KMS-11 (cell line): Measurements from ENCODE around the gene PRKACB.
"Not testable (repeated sequence)": the region's sequence is repeated elsewhere in the genome, so short reads cannot be mapped to it uniquely, and the experiment has no call there.

Source experiments
- H2AFZ ChIP-seq: fragments of 200-600 bp; sonication (generic); 2 replicates; pipeline ENCODE4 v1.6.1; 2016; ENCODE audit warnings: antibody characterized with exemption, mixed run types, low read depth
- H3K27ac ChIP-seq: fragments of 200-600 bp; sonication (generic); 2 replicates; pipeline ENCODE4 v1.6.1; 2016; ENCODE audit warnings: mild to moderate bottlenecking, mixed run types
- H3K27me3 ChIP-seq: fragments of 200-600 bp; sonication (generic); 2 replicates; pipeline ENCODE4 v1.6.1; 2017; ENCODE audit warnings: mild to moderate bottlenecking, low read depth, mixed run types, moderate library complexity; ENCODE audit not compliant: insufficient read depth
- H3K36me3 ChIP-seq: fragments of 200-600 bp; sonication (generic); 2 replicates; pipeline ENCODE4 v1.6.1; 2017; ENCODE audit warnings: mild to moderate bottlenecking, mixed run types; ENCODE audit not compliant: insufficient read depth
- H3K4me1 ChIP-seq: fragments of 200-600 bp; sonication (generic); 2 replicates; pipeline ENCODE4 v1.6.1; 2016; ENCODE audit warnings: mild to moderate bottlenecking, low read depth, mixed run types; ENCODE audit not compliant: poor library complexity, severe bottlenecking
- H3K4me2 ChIP-seq: fragments of 200-600 bp; sonication (generic); 2 replicates; pipeline ENCODE4 v1.7.0; 2016; ENCODE audit warnings: mild to moderate bottlenecking, mixed run types
- H3K4me3 ChIP-seq: fragments of 200-600 bp; sonication (generic); IDR thresholded peaks from 2 replicates; pipeline ENCODE4 v1.6.1; 2017; ENCODE audit warnings: low read depth, low read length, mixed read lengths; ENCODE audit not compliant: insufficient read depth
- H3K79me2 ChIP-seq: fragments of 200-600 bp; sonication (generic); 2 replicates; pipeline ENCODE4 v1.6.1; 2016; ENCODE audit warnings: low read depth, mixed run types; ENCODE audit not compliant: insufficient read depth
- H3K9ac ChIP-seq: fragments of 200-600 bp; sonication (generic); 2 replicates; pipeline ENCODE4 v1.6.1; 2016; ENCODE audit warnings: mild to moderate bottlenecking, mixed run types
- H4K20me1 ChIP-seq: fragments of 200-600 bp; sonication (generic); 2 replicates; pipeline ENCODE4 v1.6.1; 2016; ENCODE audit warnings: mild to moderate bottlenecking, mixed run types; ENCODE audit not compliant: insufficient read depth
- TF ChIP-seq, protein P1 (sequence below): fragments of 200-600 bp; sonication (generic); conservative IDR thresholded peaks from 2 replicates; pipeline ENCODE4 v1.6.1; 2017; ENCODE audit warnings: low read depth, mild to moderate bottlenecking, antibody characterized with exemption, low read length, moderate library complexity, mixed read lengths

The PRKACB gene

DNA sequence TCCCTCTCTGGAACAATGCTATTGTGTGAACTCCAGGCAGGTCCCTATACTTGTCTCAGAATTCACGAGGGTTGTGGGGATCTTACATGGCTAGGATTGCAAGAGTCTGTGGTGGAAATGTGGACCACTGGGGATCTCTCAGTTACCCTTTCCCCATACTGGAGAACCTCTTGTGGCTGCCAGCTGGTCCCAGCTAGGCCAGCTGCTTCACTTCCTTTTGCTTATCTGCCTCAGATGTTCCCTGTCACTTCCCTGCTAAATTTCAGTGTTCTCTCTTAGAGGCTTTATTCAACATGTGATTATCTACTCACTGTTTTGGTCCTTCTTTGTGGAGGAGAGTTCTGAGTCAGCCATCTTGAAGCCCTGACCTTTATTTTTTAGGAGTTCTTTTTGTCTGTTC is 81.6 kb downstream of the PRKACB start:
- Histone ChIP-seq H2AFZ (no peak overlapping the region), H3K36me3 (no peaks in the 10 kb centered on the region), H4K20me1 (no peaks in the 10 kb centered on the region), H3K27ac (no peak overlapping the region), H3K4me2 (no peak overlapping the region), H3K4me3 (no peak overlapping the region), H3K4me1 (no peaks in the 10 kb centered on the region), H3K9ac (no peak overlapping the region), H3K27me3 (no peaks in the 10 kb centered on the region), H3K79me2 (no peaks in the 10 kb centered on the region)
- TF ChIP-seq, protein P1, sequence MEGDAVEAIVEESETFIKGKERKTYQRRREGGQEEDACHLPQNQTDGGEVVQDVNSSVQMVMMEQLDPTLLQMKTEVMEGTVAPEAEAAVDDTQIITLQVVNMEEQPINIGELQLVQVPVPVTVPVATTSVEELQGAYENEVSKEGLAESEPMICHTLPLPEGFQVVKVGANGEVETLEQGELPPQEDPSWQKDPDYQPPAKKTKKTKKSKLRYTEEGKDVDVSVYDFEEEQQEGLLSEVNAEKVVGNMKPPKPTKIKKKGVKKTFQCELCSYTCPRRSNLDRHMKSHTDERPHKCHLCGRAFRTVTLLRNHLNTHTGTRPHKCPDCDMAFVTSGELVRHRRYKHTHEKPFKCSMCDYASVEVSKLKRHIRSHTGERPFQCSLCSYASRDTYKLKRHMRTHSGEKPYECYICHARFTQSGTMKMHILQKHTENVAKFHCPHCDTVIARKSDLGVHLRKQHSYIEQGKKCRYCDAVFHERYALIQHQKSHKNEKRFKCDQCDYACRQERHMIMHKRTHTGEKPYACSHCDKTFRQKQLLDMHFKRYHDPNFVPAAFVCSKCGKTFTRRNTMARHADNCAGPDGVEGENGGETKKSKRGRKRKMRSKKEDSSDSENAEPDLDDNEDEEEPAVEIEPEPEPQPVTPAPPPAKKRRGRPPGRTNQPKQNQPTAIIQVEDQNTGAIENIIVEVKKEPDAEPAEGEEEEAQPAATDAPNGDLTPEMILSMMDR = no peak

DNA sequence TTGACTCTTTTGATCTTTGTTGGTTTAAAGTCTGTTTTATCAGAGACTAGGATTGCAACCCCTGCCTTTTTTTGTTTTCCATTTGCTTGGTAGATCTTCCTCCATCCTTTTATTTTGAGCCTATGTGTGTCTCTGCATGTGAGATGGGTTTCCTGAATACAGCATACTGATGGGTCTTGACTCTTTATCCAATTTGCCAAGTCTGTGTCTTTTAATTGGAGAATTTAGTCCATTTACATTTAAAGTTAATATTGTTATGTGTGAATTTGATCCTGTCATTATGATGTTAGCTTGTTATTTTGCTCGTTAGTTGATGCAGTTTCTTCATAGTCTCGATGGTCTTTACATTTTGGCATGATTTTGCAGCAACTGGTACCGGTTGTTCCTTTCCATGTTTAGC is 88.6 kb downstream of the PRKACB start:
- not testable (repeated sequence) for H3K4me2 ChIP-seq, H3K9ac ChIP-seq, H3K79me2 ChIP-seq, H3K4me3 ChIP-seq, H3K27ac ChIP-seq, H3K4me1 ChIP-seq, H3K27me3 ChIP-seq, H2AFZ ChIP-seq, H3K36me3 ChIP-seq, H4K20me1 ChIP-seq

DNA sequence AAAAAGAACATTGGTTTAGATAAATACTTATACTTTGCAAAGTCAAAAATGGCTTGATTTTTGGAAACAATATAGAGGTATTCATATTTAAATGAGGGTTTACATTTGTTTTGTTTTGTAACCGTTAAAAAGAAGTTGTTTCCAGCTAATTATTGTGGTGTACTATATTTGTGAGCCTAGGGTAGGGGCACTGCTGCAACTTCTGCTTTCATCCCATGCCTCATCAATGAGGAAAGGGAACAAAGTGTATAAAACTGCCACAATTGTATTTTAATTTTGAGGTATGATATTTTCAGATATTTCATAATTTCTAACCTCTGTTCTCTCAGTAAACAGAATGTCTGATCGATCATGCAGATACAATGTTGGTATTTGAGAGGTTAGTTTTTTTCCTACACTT is 92.2 kb downstream of the PRKACB start:
- no peak overlapping the region for H2AFZ ChIP-seq
- H3K27me3 ChIP-seq = no peaks in the 10 kb centered on the region
- no peaks in the 10 kb centered on the region for H3K79me2 ChIP-seq
- H3K4me2 ChIP-seq = no peak overlapping the region
- H3K27ac ChIP-seq = no peak overlapping the region
- no peak overlapping the region for H3K4me3 ChIP-seq
- H4K20me1 ChIP-seq = no peaks in the 10 kb centered on the region
- TF ChIP-seq, protein P1 = no peak
- H3K36me3 ChIP-seq = no peaks in the 10 kb centered on the region
- H3K4me1 ChIP-seq = no peaks in the 10 kb centered on the region
- H3K9ac ChIP-seq = no peak overlapping the region

DNA sequence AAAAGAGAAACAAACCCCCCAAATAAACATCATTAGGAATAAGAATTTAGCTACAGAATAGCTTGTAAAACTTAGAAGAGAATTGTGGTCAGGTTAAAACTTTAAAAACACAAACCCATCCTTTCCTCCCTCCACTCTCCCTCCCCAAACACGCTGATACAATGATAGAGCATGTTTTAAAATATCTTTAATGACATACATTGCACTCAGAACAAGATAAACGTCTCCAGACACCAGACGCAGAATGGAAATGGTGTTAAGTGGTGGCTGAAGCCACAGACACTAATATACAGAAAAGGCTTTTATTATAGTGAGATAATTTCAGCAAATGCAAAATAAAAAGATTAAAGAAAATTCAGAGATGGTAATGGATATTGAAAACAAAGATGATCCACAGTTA is 98.6 kb downstream of the PRKACB start:
- Histone ChIP-seq H3K9ac (no peak overlapping the region), H3K79me2 (no peaks in the 10 kb centered on the region), H3K4me3 (no peak overlapping the region), H3K27me3 (no peaks in the 10 kb centered on the region), H3K4me2 (no peak overlapping the region), H3K4me1 (no peaks in the 10 kb centered on the region), H3K36me3 (no peaks in the 10 kb centered on the region), H2AFZ (no peak overlapping the region), H3K27ac (no peak overlapping the region), H4K20me1 (no peaks in the 10 kb centered on the region)
- TF ChIP-seq, protein P1 = no peak

DNA sequence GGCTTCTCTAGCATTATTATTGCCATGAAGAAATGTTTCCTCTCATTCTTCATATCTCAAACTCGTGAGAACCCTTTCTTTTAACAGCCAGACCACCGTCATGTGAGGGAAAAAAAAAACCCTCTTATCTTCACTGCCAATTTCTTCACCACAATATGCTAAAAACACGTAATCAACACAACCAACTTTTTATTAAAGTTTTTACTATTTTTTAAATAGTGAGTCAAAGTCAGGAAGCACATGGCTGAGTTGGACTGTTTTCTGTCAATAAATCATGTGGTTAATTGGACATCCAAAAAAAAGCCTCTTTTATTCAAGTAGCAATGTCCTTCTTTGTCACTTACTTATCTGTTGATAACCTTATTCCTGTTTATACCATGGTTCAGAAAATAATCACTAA is 101.5 kb downstream of the PRKACB start:
- H3K4me1 ChIP-seq = no peaks in the 10 kb centered on the region
- H3K9ac ChIP-seq = no peak overlapping the region
- no peak overlapping the region for H2AFZ ChIP-seq
- no peak overlapping the region for H3K4me2 ChIP-seq
- H3K36me3 ChIP-seq = no peaks in the 10 kb centered on the region
- H4K20me1 ChIP-seq = no peaks in the 10 kb centered on the region
- no peak overlapping the region for H3K4me3 ChIP-seq
- no peaks in the 10 kb centered on the region for H3K79me2 ChIP-seq
- H3K27me3 ChIP-seq = no peaks in the 10 kb centered on the region
- TF ChIP-seq, protein P1 = no peak
- H3K27ac ChIP-seq = no peak overlapping the region
